22Rv1 (cell line): ENCODE data around the gene POLK.
"Not testable (repeated sequence)": the region's sequence is repeated elsewhere in the genome, so short reads cannot be mapped to it uniquely, and the experiment has no call there.

ENCODE experiments used
- H3K27ac ChIP-seq: fragments of 450-650 bp; 2 replicates; pipeline ENCODE4 v1.5.1; 2017
- ZFX ChIP-seq: fragments of 450-650 bp; IDR thresholded peaks from 2 replicates; pipeline ENCODE4 v1.6.1; 2017; ENCODE audit warnings: antibody characterized with exemption, borderline replicate concordance
- TF ChIP-seq, protein P1 (sequence below): fragments of 450-650 bp; IDR thresholded peaks from 2 replicates; pipeline ENCODE4 v1.5.1; 2017; ENCODE audit warnings: mild to moderate bottlenecking

POLK gene

DNA sequence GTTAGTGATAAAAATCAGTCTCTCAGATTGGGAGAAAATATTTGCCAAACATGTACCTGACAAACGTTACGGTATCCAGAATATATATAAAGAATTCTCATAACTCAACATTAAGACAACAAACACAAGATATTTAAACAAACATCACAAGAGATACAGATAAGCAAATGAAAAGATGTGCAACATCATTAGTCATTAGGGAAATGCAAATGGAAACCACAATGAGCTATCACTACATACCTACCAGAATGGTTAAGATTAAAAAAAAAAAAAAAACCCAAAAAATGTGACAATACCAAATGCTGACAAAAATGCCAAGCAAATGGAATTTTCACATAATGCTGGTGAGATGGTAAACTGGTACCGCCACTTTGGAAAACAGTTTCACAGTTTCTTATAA lies 15.7 kb upstream of the POLK start:
- TF ChIP-seq, protein P1, sequence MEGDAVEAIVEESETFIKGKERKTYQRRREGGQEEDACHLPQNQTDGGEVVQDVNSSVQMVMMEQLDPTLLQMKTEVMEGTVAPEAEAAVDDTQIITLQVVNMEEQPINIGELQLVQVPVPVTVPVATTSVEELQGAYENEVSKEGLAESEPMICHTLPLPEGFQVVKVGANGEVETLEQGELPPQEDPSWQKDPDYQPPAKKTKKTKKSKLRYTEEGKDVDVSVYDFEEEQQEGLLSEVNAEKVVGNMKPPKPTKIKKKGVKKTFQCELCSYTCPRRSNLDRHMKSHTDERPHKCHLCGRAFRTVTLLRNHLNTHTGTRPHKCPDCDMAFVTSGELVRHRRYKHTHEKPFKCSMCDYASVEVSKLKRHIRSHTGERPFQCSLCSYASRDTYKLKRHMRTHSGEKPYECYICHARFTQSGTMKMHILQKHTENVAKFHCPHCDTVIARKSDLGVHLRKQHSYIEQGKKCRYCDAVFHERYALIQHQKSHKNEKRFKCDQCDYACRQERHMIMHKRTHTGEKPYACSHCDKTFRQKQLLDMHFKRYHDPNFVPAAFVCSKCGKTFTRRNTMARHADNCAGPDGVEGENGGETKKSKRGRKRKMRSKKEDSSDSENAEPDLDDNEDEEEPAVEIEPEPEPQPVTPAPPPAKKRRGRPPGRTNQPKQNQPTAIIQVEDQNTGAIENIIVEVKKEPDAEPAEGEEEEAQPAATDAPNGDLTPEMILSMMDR = no peak
- TF ChIP-seq ZFX = no peak
- no peak overlapping the region for H3K27ac ChIP-seq

DNA sequence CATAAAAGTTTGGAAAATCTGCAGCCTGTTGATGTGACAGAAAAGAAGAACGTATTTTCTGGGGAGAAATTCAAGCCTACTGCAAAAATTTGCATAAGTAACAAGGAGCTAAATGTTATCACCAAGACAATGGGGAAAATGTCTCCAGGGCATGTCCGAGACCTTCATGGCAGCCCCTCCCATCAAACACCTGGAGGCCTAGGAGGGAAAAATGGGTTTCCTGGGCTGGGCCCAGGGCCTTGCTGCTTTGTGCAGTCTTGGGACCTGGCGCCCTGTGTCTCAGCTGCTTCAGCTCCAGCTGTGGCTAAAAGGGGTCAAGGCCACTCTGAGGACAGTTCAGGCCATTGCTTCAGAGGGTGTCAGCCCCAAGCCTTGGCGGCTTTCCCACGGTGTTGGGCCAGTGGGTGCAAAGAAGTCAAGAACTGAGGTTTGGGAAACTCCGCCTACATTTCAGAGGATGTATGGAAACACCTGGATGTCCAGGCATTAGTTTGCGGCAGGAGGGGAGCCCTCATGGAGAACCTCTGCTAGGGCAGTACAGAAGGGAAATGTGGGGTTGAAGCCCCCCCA lies 13.4 kb upstream of the POLK start:
- TF ChIP-seq ZFX = no peak
- TF ChIP-seq, protein P1 = no peak
- H3K27ac ChIP-seq = no peak overlapping the region

DNA sequence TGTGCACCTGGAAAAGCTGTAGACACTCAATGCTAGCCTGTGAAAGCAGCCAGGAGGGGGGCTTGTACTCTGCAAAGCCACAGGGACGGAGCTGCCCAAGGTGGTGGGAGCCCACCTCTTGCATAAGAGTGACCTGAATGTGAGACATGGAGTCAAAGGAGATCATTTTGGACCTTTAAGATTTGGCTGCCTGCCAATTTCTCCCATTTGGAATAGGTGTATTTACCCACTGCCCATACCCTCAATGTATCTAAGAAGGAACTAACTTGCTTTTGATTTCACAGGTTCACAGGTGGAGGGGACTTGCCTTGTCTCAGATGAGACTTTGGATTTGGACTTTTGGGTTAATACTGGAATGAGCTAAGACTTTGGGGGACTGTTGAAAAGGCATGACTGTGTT lies 12.8 kb upstream of the POLK start:
- not testable (repeated sequence) for H3K27ac ChIP-seq

DNA sequence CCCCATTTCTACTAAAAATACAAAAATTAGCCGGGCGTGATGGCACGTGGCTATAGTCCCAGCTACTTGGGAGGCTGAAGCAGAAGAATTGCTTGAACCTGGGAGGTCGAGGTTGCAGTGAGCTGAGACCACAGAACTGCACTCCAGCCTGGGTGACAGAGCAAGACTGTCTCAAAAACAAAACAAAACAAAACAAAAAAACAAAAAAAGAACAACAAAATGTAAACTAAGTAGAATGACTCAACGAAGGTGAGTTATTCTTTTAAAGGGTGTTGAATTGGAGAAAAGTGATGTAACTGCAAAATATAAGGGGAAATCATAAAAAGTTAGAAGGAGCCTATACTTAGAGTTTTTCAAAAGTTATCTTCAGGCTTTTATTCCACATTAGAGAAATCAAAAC lies 6.6 kb upstream of the POLK start:
- H3K27ac ChIP-seq = not testable (repeated sequence)

DNA sequence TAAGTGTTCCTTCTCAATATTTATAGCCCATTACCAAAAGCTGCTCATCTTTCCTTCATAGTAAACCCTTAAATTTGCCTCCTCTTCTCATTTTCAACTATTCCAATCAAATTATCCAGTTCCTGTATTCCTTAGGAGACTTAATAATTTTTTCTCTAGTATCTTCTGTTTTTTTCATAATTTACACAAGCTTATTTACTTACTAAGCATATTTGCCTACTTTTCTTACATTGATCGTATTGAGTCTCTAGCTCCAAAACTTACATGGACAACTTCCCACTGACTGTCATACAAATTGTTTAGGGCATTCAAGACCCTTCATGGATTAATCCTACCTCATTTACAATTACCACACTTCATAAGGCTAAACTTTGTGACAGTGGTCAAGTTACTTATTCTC lies 3.9 kb upstream of the POLK start:
- no peak overlapping the region for H3K27ac ChIP-seq
- TF ChIP-seq ZFX = no peak
- TF ChIP-seq, protein P1 = no peak

DNA sequence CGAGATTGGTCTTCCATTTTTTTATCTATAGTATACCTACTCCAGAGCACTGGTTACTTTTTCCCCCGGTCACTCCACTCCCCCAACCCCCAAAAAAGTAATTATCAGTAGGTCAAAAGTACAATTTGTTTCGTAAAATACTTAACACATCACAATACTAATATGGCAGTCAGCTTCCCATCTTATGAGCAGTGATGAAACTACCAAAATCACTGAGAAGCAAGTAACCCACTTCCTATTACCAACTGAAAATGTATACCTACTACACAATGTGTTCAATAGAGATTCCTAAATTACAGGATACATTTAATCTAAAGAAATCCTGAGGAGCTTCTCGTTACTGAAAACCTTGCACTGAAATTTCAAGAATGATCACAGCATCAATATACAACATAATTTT lies 2.1 kb upstream of the POLK start:
- H3K27ac ChIP-seq = no peak overlapping the region
- TF ChIP-seq, protein P1 = no peak
- no peak for TF ChIP-seq ZFX

DNA sequence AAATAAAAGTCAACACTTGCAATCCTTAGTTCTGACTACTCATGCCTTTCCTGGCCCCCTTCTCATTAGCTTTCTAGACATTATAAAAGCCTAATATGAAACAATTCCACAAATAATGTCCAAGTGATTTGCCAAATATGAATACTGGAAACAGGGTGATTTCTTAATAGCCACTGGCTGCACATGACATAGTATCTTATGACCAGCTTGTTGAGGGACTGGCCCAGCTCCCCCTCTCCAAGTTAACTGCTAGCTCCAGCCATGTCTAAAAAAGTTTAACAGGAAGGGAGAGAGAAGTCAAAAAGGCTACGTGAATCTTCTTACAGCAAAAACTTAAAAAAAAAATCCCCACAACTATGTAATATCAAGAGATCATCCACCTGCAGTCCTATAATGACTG lies 1.7 kb upstream of the POLK start:
- H3K27ac ChIP-seq = no peak overlapping the region
- TF ChIP-seq, protein P1 = no peak
- TF ChIP-seq ZFX = no peak

DNA sequence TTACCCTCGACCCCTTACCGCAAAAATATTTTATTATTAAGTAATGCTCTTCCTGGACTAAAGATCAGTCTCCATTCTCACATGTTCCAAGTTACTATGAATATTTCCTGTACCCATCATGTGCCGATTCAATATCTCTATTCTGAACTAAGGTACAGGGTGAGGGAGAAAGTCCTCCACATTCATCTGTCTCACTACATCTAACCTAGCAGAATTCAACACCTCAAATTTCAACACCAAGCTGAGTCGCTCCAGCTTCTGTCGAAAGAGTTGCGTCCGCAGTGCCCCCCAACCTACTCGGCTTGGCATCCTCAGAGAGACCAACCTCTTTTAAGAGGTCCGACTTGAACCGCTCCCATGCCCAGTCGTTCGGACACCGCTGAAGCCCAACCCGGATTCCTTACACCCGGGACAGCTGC lies 1.3 kb upstream of the POLK start:
- TF ChIP-seq, protein P1 = no peak
- TF ChIP-seq ZFX = no peak
- H3K27ac ChIP-seq = peak overlapping the region; percentile 69; the same call in 1 of the 2 replicates
